Activated CD4-positive, CD25-positive, alpha-beta regulatory T cell treated with anti-CD3 and anti-CD28 coated beads, Interleukin-2, amount 50 U/mL, for 24 hours (primary cell): ENCODE results near the gene FAM200B.
"Not testable (repeated sequence)": the region's sequence is repeated elsewhere in the genome, so short reads cannot be mapped to it uniquely, and the experiment has no call there.

ENCODE experiments used
- ATAC-seq, 2 donors: fragments of 150-1000 bp; cut with Tn5 transposase; one replicate each; pipeline ENCODE4 v1.10.0; 2021; ENCODE audit warnings: mild to moderate bottlenecking in 1 of 2, moderate library complexity in 1 of 2

FAM200B gene

GRCh38 chr4:15696866-15697265 lies 15.2 kb downstream of the FAM200B start:
- no peak for ATAC-seq

GRCh38 chr4:15702941-15703403 lies 21.3 kb downstream of the FAM200B start, which contains the start of gene BST1:
TSS of gene BST1 (plus strand) at chr4:15703065. CDS start at chr4:15703145, 80 bp downstream.
- ATAC-seq = peak; percentile 70 to 79

- peak in 1 of 2 donors; percentile 9 for ATAC-seq
Measured at GRCh38 chr4:15703439-15703838, 21.8 kb downstream of the FAM200B start.

- no peak for ATAC-seq
Measured at GRCh38 chr4:15704129-15704528, 22.5 kb downstream of the FAM200B start.

GRCh38 chr4:15706646-15707362 lies 25.2 kb downstream of the FAM200B start:
- ATAC-seq = no peak

- no peak for ATAC-seq
Measured at GRCh38 chr4:15707363-15707715, 25.7 kb downstream of the FAM200B start.

- ATAC-seq = no peak
Measured at GRCh38 chr4:15711762-15712161, 30.1 kb downstream of the FAM200B start.

- no peak for ATAC-seq
Measured at GRCh38 chr4:15712214-15712613, 30.6 kb downstream of the FAM200B start.

GRCh38 chr4:15714141-15714540 lies 32.5 kb downstream of the FAM200B start:
- no peak for ATAC-seq

GRCh38 chr4:15714646-15715435 lies 33.2 kb downstream of the FAM200B start:
- ATAC-seq = no peak

GRCh38 chr4:15716115-15716514 lies 34.5 kb downstream of the FAM200B start:
- no peak for ATAC-seq

- no peak for ATAC-seq
Measured at GRCh38 chr4:15717086-15717485, 35.5 kb downstream of the FAM200B start.

GRCh38 chr4:15717657-15718416 lies 36.2 kb downstream of the FAM200B start:
- ATAC-seq = no peak

GRCh38 chr4:15718465-15718864 lies 36.8 kb downstream of the FAM200B start:
- ATAC-seq = no peak

GRCh38 chr4:15718959-15719358 lies 37.3 kb downstream of the FAM200B start:
- ATAC-seq = no peak

- no peak for ATAC-seq
Measured at GRCh38 chr4:15719506-15719905, 37.9 kb downstream of the FAM200B start.

GRCh38 chr4:15720851-15721250 lies 39.2 kb downstream of the FAM200B start:
- ATAC-seq = no peak

- no peak for ATAC-seq
Measured at GRCh38 chr4:15725608-15726007, 44.0 kb downstream of the FAM200B start.

GRCh38 chr4:15729910-15730533 lies 48.4 kb downstream of the FAM200B start:
- ATAC-seq = no peak

GRCh38 chr4:15733061-15733460 lies 51.4 kb downstream of the FAM200B start:
- ATAC-seq = not testable (repeated sequence)

- no peak for ATAC-seq
Measured at GRCh38 chr4:15735536-15735935, 53.9 kb downstream of the FAM200B start.

- ATAC-seq = no peak
Measured at GRCh38 chr4:15736514-15737050, 55.0 kb downstream of the FAM200B start.
